ENCODE results near the gene TASOR. TPM values are rescaled to one million over a fixed set of nuclear protein-coding genes. Genes with fewer than 3 reads are reported as not detected.
"Not testable (repeated sequence)": the region's sequence is repeated elsewhere in the genome, so short reads cannot be mapped to it uniquely, and the experiment has no call there.

Gene TASOR
- total RNA-seq, 1 experiment from 2014 or later = 40.2 TPM

DNA sequence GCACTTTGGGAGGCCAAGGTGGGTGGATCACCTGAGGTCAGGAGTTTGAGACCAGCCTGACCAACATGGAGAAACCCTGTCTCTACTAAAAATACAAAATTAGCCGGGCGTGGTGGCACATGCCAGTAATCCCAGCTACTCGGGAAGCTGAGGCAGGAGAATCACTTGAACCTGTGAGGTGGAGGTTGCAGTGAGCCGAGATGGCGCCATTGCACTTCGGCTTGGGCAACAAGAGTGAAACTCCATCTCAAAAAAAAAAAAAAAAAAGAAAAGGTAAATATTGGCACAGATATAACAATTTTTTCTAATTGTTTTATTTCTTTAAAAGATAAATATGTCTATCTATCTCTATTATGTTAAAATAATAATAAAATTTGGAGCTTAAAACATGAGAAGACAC is 24.3 kb upstream of the TASOR start:
- DNase-seq (ENCODE audit: low spot score); H3K4me3 Mint-ChIP-seq; H3K36me3 Mint-ChIP-seq; H3K27me3 Mint-ChIP-seq (ENCODE audit: low read depth); POLR2A ChIA-PET; H3K4me1 Mint-ChIP-seq; H3K9me3 Mint-ChIP-seq; H3K27ac Mint-ChIP-seq; ATAC-seq: not testable (repeated sequence)
- CTCF ChIA-PET = interaction anchor here (0.6 to 3.2 kb wide), 4 partner anchors 14 to 281 kb away, joined by 3 to 13 read pairs (median 4); no protein-coding TSS in a partner anchor

DNA sequence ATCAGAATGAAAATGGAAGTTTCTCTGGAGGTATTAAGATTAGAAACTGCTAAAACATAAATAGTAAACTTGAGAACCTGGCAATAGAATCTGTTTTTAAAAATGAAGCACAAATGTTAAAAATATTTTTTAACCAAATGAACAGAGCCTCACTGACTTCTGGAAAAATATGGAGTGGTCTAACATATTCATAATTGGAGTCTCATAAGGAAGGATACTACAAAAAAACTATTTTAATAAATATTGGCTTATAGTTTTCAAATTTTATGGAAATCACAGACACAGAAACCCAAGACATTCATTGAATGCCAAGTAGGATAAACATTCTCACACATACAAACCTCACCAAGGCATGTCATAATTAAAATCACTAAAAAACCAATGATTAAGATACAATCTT is 23.6 kb upstream of the TASOR start:
- H3K9me3 Mint-ChIP-seq = peaks cover 6% of the 10 kb centered on the region

DNA sequence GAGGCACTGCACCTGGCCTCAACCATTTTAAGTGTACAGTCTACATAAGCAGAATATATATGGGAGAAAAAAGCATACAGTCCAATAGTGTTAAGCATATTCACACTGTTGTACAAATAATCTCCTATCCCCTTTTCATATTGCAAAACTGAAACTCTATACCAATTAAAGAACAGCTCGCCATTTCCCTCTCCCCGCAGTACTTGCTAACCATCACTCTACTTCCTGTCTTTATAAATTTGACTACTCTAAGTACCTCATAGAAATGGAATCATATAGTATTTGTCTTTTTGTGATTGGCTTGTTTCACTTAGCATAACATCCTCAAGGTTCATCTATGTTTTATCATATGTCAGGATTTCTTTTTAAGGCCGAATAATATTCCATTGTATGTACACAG is 21.6 kb upstream of the TASOR start:
- peaks cover 6% of the 10 kb centered on the region for H3K9me3 Mint-ChIP-seq
- ChIA-PET CTCF (interaction anchor here (5.2 to 5.3 kb wide), 2 partner anchors 95 to 284 kb away, joined by 98 read pairs; partner anchors contain the start of gene ARHGEF3), POLR2A (no interaction called here)
- no peak for ATAC-seq
- TF ChIP-seq, protein P1, sequence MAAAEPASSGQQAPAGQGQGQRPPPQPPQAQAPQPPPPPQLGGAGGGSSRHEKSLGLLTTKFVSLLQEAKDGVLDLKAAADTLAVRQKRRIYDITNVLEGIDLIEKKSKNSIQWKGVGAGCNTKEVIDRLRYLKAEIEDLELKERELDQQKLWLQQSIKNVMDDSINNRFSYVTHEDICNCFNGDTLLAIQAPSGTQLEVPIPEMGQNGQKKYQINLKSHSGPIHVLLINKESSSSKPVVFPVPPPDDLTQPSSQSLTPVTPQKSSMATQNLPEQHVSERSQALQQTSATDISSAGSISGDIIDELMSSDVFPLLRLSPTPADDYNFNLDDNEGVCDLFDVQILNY (CRISPR knock-in tag; IDR thresholded peaks at IDR 0.05) = no peak
- TF ChIP-seq, protein P2, sequence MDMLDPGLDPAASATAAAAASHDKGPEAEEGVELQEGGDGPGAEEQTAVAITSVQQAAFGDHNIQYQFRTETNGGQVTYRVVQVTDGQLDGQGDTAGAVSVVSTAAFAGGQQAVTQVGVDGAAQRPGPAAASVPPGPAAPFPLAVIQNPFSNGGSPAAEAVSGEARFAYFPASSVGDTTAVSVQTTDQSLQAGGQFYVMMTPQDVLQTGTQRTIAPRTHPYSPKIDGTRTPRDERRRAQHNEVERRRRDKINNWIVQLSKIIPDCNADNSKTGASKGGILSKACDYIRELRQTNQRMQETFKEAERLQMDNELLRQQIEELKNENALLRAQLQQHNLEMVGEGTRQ (CRISPR knock-in tag; IDR thresholded peaks at IDR 0.05) = no peak
- TF ChIP-seq EMX1 (CRISPR knock-in tag; IDR thresholded peaks at IDR 0.05) = no peak
- TF ChIP-seq CBFB (CRISPR knock-in tag; IDR thresholded peaks at IDR 0.05; ENCODE audit: low read depth) = no peak
- TF ChIP-seq, protein P3, sequence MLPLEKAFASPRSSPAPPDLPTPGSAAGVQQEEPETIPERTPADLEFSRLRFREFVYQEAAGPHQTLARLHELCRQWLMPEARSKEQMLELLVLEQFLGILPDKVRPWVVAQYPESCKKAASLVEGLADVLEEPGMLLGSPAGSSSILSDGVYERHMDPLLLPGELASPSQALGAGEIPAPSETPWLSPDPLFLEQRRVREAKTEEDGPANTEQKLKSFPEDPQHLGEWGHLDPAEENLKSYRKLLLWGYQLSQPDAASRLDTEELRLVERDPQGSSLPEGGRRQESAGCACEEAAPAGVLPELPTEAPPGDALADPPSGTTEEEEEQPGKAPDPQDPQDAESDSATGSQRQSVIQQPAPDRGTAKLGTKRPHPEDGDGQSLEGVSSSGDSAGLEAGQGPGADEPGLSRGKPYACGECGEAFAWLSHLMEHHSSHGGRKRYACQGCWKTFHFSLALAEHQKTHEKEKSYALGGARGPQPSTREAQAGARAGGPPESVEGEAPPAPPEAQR (CRISPR knock-in tag; IDR thresholded peaks at IDR 0.05) = no peak
- no peak for TF ChIP-seq ZNF232 (CRISPR knock-in tag; IDR thresholded peaks at IDR 0.05)
- TF ChIP-seq, protein P4, sequence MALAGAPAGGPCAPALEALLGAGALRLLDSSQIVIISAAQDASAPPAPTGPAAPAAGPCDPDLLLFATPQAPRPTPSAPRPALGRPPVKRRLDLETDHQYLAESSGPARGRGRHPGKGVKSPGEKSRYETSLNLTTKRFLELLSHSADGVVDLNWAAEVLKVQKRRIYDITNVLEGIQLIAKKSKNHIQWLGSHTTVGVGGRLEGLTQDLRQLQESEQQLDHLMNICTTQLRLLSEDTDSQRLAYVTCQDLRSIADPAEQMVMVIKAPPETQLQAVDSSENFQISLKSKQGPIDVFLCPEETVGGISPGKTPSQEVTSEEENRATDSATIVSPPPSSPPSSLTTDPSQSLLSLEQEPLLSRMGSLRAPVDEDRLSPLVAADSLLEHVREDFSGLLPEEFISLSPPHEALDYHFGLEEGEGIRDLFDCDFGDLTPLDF (CRISPR knock-in tag; IDR thresholded peaks at IDR 0.05) = no peak
- TF ChIP-seq, protein P5, sequence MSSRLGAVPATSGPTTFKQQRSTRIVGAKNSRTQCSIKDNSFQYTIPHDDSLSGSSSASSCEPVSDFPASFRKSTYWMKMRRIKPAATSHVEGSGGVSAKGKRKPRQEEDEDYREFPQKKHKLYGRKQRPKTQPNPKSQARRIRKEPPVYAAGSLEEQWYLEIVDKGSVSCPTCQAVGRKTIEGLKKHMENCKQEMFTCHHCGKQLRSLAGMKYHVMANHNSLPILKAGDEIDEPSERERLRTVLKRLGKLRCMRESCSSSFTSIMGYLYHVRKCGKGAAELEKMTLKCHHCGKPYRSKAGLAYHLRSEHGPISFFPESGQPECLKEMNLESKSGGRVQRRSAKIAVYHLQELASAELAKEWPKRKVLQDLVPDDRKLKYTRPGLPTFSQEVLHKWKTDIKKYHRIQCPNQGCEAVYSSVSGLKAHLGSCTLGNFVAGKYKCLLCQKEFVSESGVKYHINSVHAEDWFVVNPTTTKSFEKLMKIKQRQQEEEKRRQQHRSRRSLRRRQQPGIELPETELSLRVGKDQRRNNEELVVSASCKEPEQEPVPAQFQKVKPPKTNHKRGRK (CRISPR knock-in tag; IDR thresholded peaks at IDR 0.05; ENCODE audit: borderline replicate concordance) = no peak
- no peaks in the 10 kb centered on the region; the same call in 1 of the 2 replicates for H3K27me3 Mint-ChIP-seq (ENCODE audit: low read depth)
- DNase-seq (ENCODE audit: low spot score) = no peak
- H3K36me3 Mint-ChIP-seq = no peaks in the 10 kb centered on the region
- H3K4me3 Mint-ChIP-seq = no peak overlapping the region
- no peak overlapping the region for H3K27ac Mint-ChIP-seq
- H3K4me1 Mint-ChIP-seq = peaks cover 7% of the 10 kb centered on the region

More for the DNA sequence above, 23.6 kb upstream of the TASOR start:
- Mint-ChIP-seq H3K27me3 (ENCODE audit: low read depth) (no peaks in the 10 kb centered on the region; the same call in 1 of the 2 replicates), H3K27ac (no peak overlapping the region), H3K4me3 (no peak overlapping the region), H3K36me3 (no peaks in the 10 kb centered on the region), H3K4me1 (no peaks in the 10 kb centered on the region)
- POLR2A ChIA-PET = no interaction called here
- ATAC-seq (no peak), DNase-seq (ENCODE audit: low spot score) (no peak)
- TF ChIP-seq, protein P6, sequence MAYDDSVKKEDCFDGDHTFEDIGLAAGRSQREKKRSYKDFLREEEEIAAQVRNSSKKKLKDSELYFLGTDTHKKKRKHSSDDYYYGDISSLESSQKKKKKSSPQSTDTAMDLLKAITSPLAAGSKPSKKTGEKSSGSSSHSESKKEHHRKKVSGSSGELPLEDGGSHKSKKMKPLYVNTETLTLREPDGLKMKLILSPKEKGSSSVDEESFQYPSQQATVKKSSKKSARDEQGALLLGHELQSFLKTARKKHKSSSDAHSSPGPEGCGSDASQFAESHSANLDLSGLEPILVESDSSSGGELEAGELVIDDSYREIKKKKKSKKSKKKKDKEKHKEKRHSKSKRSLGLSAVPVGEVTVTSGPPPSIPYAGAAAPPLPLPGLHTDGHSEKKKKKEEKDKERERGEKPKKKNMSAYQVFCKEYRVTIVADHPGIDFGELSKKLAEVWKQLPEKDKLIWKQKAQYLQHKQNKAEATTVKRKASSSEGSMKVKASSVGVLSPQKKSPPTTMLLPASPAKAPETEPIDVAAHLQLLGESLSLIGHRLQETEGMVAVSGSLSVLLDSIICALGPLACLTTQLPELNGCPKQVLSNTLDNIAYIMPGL (CRISPR knock-in tag; IDR thresholded peaks at IDR 0.05) = no peak
- TF ChIP-seq ZBTB21 (CRISPR knock-in tag; IDR thresholded peaks at IDR 0.05; ENCODE audit: borderline replicate concordance) (no peak), PRRX2 (CRISPR knock-in tag; IDR thresholded peaks at IDR 0.05) (no peak), ELF4 (CRISPR knock-in tag; IDR thresholded peaks at IDR 0.05; ENCODE audit: low read depth) (no peak), MXD4 (CRISPR knock-in tag; IDR thresholded peaks at IDR 0.05; ENCODE audit: borderline replicate concordance) (no peak), EMX1 (CRISPR knock-in tag; IDR thresholded peaks at IDR 0.05) (no peak), FOXJ3 (CRISPR knock-in tag; IDR thresholded peaks at IDR 0.05; ENCODE audit: borderline replicate concordance) (no peak), TEAD1 (CRISPR knock-in tag; IDR thresholded peaks at IDR 0.05) (no peak)
- CTCF ChIA-PET = interaction anchor here (5.2 to 5.3 kb wide), 2 partner anchors 93 to 282 kb away, joined by 98 read pairs; partner anchors contain the start of gene ARHGEF3

All from WTC11 (cell line).